Activated naive CD8-positive, alpha-beta T cell treated with anti-CD3 and anti-CD28 coated beads, Interleukin-2, amount 10 ng/mL, durations not matched to agents 7 days and 5 days (primary cell): ENCODE data around the gene POPDC3. TPM values are rescaled to one million over a fixed set of nuclear protein-coding genes. Genes with fewer than 3 reads are reported as not detected.
"Not testable (repeated sequence)": the region's sequence is repeated elsewhere in the genome, so short reads cannot be mapped to it uniquely, and the experiment has no call there.

Experiments
- ATAC-seq: fragments of 150-1000 bp; cut with Tn5 transposase; one replicate; pipeline ENCODE4 v1.10.0; 2021; ENCODE audit warnings: low read depth, moderate library complexity
- POLR2A ChIA-PET: fragments of 350-600 bp; sonication (Branson Sonifier 250); formaldehyde crosslinking; loops from one replicate; lab custom pipeline; 2021; ENCODE audit warnings: antibody characterized with exemption; lab: Charles Lee
- DNase-seq: peaks from one replicate; pipeline ENCODE4 v3.0.0; 2021
- H3K27ac Mint-ChIP-seq: one replicate; pipeline ENCODE4 v1.8.0; 2022; ENCODE audit warnings: mild to moderate bottlenecking, mixed read lengths
- H3K27me3 Mint-ChIP-seq: one replicate; pipeline ENCODE4 v1.8.0; 2022; ENCODE audit warnings: mild to moderate bottlenecking, moderate library complexity, mixed read lengths
- H3K36me3 Mint-ChIP-seq: one replicate; pipeline ENCODE4 v1.8.0; 2021; ENCODE audit warnings: mild to moderate bottlenecking, mixed read lengths
- H3K4me1 Mint-ChIP-seq: one replicate; pipeline ENCODE4 v1.8.0; 2021; ENCODE audit warnings: mixed read lengths
- H3K4me3 Mint-ChIP-seq: one replicate; pipeline ENCODE4 v1.8.0; 2022; ENCODE audit warnings: mild to moderate bottlenecking, moderate library complexity, mixed read lengths
- H3K9me3 Mint-ChIP-seq: one replicate; pipeline ENCODE4 v1.8.0; 2021; ENCODE audit warnings: mixed read lengths
- total RNA-seq, 2 experiments: library from RNA; stranded (reverse); gene quantifications; one replicate each; pipeline ENCODE4 v1.2.3, GENCODE V29; 2021

POPDC3 gene
- total RNA-seq, 2 experiments from 2014 or later = not detected

GRCh38 chr6:105189026-105189820 lies 9.4 kb upstream of the POPDC3 start:
- H3K27ac Mint-ChIP-seq = no peak overlapping the region
- H3K9me3 Mint-ChIP-seq = no peaks in the 10 kb centered on the region
- no peaks in the 10 kb centered on the region for H3K4me1 Mint-ChIP-seq
- DNase-seq (no peak), ATAC-seq (no peak)
- no peak overlapping the region for H3K4me3 Mint-ChIP-seq
- POLR2A ChIA-PET = no interaction called here
- H3K27me3 Mint-ChIP-seq = peaks cover 12% of the 10 kb centered on the region
- H3K36me3 Mint-ChIP-seq = no peaks in the 10 kb centered on the region

- DNase-seq (no peak), ATAC-seq (no peak)
- Mint-ChIP-seq H3K4me1 (no peaks in the 10 kb centered on the region), H3K27ac (no peak overlapping the region), H3K4me3 (no peak overlapping the region), H3K27me3 (peaks cover 18% of the 10 kb centered on the region), H3K9me3 (no peaks in the 10 kb centered on the region), H3K36me3 (no peaks in the 10 kb centered on the region)
- POLR2A ChIA-PET = no interaction called here
Measured at GRCh38 chr6:105188251-105188650, 8.4 kb upstream of the POPDC3 start.

GRCh38 chr6:105186576-105186975 lies 6.8 kb upstream of the POPDC3 start:
- no peaks in the 10 kb centered on the region for H3K4me1 Mint-ChIP-seq
- no peak overlapping the region for H3K27ac Mint-ChIP-seq
- DNase-seq (no peak), ATAC-seq (no peak)
- no peaks in the 10 kb centered on the region for H3K36me3 Mint-ChIP-seq
- POLR2A ChIA-PET = no interaction called here
- H3K27me3 Mint-ChIP-seq = peaks cover 32% of the 10 kb centered on the region
- H3K4me3 Mint-ChIP-seq = no peak overlapping the region
- no peaks in the 10 kb centered on the region for H3K9me3 Mint-ChIP-seq

GRCh38 chr6:105184921-105185320 lies 5.1 kb upstream of the POPDC3 start:
- no peak for ATAC-seq
- no peaks in the 10 kb centered on the region for H3K36me3 Mint-ChIP-seq
- H3K4me3 Mint-ChIP-seq = no peak overlapping the region
- POLR2A ChIA-PET = no interaction called here
- H3K4me1 Mint-ChIP-seq = peaks cover 4% of the 10 kb centered on the region
- no peak for DNase-seq
- H3K27me3 Mint-ChIP-seq = peaks cover 49% of the 10 kb centered on the region
- no peaks in the 10 kb centered on the region for H3K9me3 Mint-ChIP-seq
- no peak overlapping the region for H3K27ac Mint-ChIP-seq

GRCh38 chr6:105181981-105182515 lies 2.2 kb upstream of the POPDC3 start:
- Mint-ChIP-seq H3K4me3 (no peak overlapping the region), H3K36me3 (no peaks in the 10 kb centered on the region), H3K4me1 (peaks cover 4% of the 10 kb centered on the region), H3K9me3 (no peaks in the 10 kb centered on the region), H3K27ac (no peak overlapping the region), H3K27me3 (peaks cover 69% of the 10 kb centered on the region)
- DNase-seq (no peak), ATAC-seq (no peak)
- POLR2A ChIA-PET = no interaction called here

- Mint-ChIP-seq H3K4me1 (peaks cover 4% of the 10 kb centered on the region), H3K27me3 (peaks cover 63% of the 10 kb centered on the region)
Measured at GRCh38 chr6:105178636-105179035, 1.2 kb downstream of the POPDC3 start.

GRCh38 chr6:105178110-105178509 lies 1.7 kb downstream of the POPDC3 start:
- no peaks in the 10 kb centered on the region for H3K36me3 Mint-ChIP-seq
- no peaks in the 10 kb centered on the region for H3K9me3 Mint-ChIP-seq
- H3K4me3 Mint-ChIP-seq = no peak overlapping the region
- H3K4me1 Mint-ChIP-seq = peaks cover 4% of the 10 kb centered on the region
- H3K27me3 Mint-ChIP-seq = peaks cover 62% of the 10 kb centered on the region
- POLR2A ChIA-PET = no interaction called here
- no peak overlapping the region for H3K27ac Mint-ChIP-seq
- no peak for DNase-seq
- ATAC-seq = no peak

More at GRCh38 chr6:105178636-105179035, 1.2 kb downstream of the POPDC3 start:
- Mint-ChIP-seq H3K36me3 (no peaks in the 10 kb centered on the region), H3K9me3 (no peaks in the 10 kb centered on the region), H3K4me3 (no peak overlapping the region), H3K27ac (no peak overlapping the region)
- POLR2A ChIA-PET = no interaction called here
- no peak for ATAC-seq
- no peak for DNase-seq

- no peak for ATAC-seq
- DNase-seq = no peak
- POLR2A ChIA-PET = no interaction called here
- no peaks in the 10 kb centered on the region for H3K36me3 Mint-ChIP-seq
- H3K4me3 Mint-ChIP-seq = no peak overlapping the region
- no peak overlapping the region for H3K27ac Mint-ChIP-seq
- no peaks in the 10 kb centered on the region for H3K9me3 Mint-ChIP-seq
- H3K27me3 Mint-ChIP-seq = peaks cover 58% of the 10 kb centered on the region
- peaks cover 4% of the 10 kb centered on the region for H3K4me1 Mint-ChIP-seq
Measured at GRCh38 chr6:105177556-105177955, 2.3 kb downstream of the POPDC3 start.

GRCh38 chr6:105174512-105174911 lies 5.3 kb downstream of the POPDC3 start:
- no peak overlapping the region for H3K4me3 Mint-ChIP-seq
- H3K9me3 Mint-ChIP-seq = no peaks in the 10 kb centered on the region
- H3K27me3 Mint-ChIP-seq = peaks cover 39% of the 10 kb centered on the region
- no peak overlapping the region for H3K27ac Mint-ChIP-seq
- ATAC-seq = no peak
- no peaks in the 10 kb centered on the region for H3K4me1 Mint-ChIP-seq
- POLR2A ChIA-PET = no interaction called here
- DNase-seq = no peak
- no peaks in the 10 kb centered on the region for H3K36me3 Mint-ChIP-seq

GRCh38 chr6:105172515-105172914 lies 7.3 kb downstream of the POPDC3 start:
- H3K4me1 Mint-ChIP-seq, H3K4me3 Mint-ChIP-seq, DNase-seq, H3K27ac Mint-ChIP-seq, H3K36me3 Mint-ChIP-seq, ATAC-seq, H3K9me3 Mint-ChIP-seq, POLR2A ChIA-PET: not testable (repeated sequence)
- H3K27me3 Mint-ChIP-seq = peaks cover 26% of the 10 kb centered on the region

- Mint-ChIP-seq H3K36me3 (no peaks in the 10 kb centered on the region), H3K27me3 (peaks cover 17% of the 10 kb centered on the region), H3K4me1 (no peaks in the 10 kb centered on the region), H3K9me3 (no peaks in the 10 kb centered on the region), H3K27ac (no peak overlapping the region), H3K4me3 (no peak overlapping the region)
- DNase-seq (no peak), ATAC-seq (no peak)
- POLR2A ChIA-PET = no interaction called here
Measured at GRCh38 chr6:105170059-105170458, 9.8 kb downstream of the POPDC3 start.

- H3K9me3 Mint-ChIP-seq = no peaks in the 10 kb centered on the region
- no peaks in the 10 kb centered on the region for H3K4me1 Mint-ChIP-seq
- peaks cover 16% of the 10 kb centered on the region for H3K27me3 Mint-ChIP-seq
- POLR2A ChIA-PET = no interaction called here
- H3K4me3 Mint-ChIP-seq = no peak overlapping the region
- no peak overlapping the region for H3K27ac Mint-ChIP-seq
- no peaks in the 10 kb centered on the region for H3K36me3 Mint-ChIP-seq
- DNase-seq = no peak
- ATAC-seq = no peak
Measured at GRCh38 chr6:105167914-105168313, 11.9 kb downstream of the POPDC3 start.

- POLR2A ChIA-PET = no interaction called here
- no peak overlapping the region for H3K27ac Mint-ChIP-seq
- H3K36me3 Mint-ChIP-seq = no peaks in the 10 kb centered on the region
- no peak overlapping the region for H3K4me3 Mint-ChIP-seq
- H3K27me3 Mint-ChIP-seq = peaks cover 21% of the 10 kb centered on the region
- DNase-seq = no peak
- no peak for ATAC-seq
- H3K4me1 Mint-ChIP-seq = no peaks in the 10 kb centered on the region
- H3K9me3 Mint-ChIP-seq = no peaks in the 10 kb centered on the region
Measured at GRCh38 chr6:105164418-105164817, 15.4 kb downstream of the POPDC3 start.

- H3K36me3 Mint-ChIP-seq = no peaks in the 10 kb centered on the region
- H3K9me3 Mint-ChIP-seq = no peaks in the 10 kb centered on the region
- POLR2A ChIA-PET = no interaction called here
- peaks cover 21% of the 10 kb centered on the region for H3K27me3 Mint-ChIP-seq
- DNase-seq (no peak), ATAC-seq (no peak)
- no peak overlapping the region for H3K4me3 Mint-ChIP-seq
- H3K27ac Mint-ChIP-seq = no peak overlapping the region
- no peaks in the 10 kb centered on the region for H3K4me1 Mint-ChIP-seq
Measured at GRCh38 chr6:105163183-105163582, 16.6 kb downstream of the POPDC3 start.
